Stimulated activated CD8-positive, alpha-beta memory T cell treated with anti-CD3 and anti-CD28 coated beads, Interleukin-15, amount 100 ng/mL, for 24 hours (primary cell): ENCODE data around the gene COL9A3.

ENCODE experiments used
- DNase-seq: peaks from one replicate; pipeline ENCODE4 v3.0.0-alpha.2; 2020; ENCODE audit warnings: low read depth

COL9A3 gene

DNA sequence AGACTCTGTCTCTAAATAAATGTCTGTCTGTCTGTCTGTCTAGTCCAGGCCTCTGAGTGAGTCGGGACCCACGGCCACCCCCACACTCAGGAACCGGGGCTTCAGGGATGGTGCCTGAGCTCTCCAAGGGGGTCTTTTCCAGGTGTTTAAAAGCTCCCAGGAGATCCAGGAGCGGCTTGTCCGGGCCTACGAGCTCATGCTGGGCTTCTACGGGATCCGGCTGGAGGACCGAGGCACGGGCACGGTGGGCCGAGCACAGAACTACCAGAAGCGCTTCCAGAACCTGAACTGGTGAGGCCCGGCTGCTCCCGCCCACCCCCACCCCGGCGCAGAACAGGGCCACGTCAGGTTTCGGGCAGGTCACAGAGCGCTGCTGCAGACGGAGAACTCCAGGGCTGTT, 5.5 kb upstream of the COL9A3 start:
- no peak for DNase-seq

DNA sequence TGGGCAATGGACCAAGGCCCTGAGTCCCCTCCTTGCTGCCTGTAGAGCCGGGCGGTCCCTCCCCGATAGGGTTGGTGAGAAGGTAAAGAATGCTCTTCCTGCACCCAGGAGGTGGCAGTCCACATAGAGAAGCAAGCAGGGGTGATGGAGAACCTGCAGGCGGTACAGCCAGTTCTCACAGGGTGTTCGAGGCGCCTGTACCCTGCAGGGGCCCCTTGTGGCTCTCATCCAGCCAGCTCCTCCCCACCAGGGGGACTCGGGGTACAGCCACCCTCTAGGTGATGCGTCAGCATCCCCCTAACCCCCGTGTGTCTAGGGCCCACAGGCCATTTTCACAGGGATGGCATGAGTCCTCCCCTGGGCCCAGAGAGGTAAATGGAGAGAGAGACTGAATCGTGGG, 5.1 kb upstream of the COL9A3 start:
- DNase-seq = no peak

DNA sequence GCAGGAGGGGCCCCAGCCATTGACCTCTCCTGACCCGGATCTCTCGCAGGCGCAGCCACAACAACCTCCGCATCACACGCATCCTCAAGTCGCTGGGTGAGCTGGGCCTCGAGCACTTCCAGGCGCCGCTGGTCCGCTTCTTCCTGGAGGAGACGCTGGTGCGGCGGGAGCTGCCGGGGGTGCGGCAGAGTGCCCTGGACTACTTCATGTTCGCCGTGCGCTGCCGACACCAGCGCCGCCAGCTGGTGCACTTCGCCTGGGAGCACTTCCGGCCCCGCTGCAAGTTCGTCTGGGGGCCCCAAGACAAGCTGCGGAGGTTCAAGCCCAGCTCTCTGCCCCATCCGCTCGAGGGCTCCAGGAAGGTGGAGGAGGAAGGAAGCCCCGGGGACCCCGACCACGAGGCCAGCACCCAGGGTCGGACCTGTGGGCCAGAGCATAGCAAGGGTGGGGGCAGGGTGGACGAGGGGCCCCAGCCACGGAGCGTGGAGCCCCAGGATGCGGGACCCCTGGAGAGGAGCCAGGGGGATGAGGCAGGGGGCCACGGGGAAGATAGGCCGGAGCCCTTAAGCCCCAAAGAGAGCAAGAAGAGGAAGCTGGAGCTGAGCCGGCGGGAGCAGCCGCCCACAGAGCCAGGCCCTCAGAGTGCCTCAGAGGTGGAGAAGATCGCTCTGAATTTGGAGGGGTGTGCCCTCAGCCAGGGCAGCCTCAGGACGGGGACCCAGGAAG, 4.5 kb upstream of the COL9A3 start:
- DNase-seq = no peak

DNA sequence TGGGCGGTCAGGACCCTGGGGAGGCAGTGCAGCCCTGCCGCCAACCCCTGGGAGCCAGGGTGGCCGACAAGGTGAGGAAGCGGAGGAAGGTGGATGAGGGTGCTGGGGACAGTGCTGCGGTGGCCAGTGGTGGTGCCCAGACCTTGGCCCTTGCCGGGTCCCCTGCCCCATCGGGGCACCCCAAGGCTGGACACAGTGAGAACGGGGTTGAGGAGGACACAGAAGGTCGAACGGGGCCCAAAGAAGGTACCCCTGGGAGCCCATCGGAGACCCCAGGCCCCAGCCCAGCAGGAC, 4.0 kb upstream of the COL9A3 start:
- DNase-seq = no peak

DNA sequence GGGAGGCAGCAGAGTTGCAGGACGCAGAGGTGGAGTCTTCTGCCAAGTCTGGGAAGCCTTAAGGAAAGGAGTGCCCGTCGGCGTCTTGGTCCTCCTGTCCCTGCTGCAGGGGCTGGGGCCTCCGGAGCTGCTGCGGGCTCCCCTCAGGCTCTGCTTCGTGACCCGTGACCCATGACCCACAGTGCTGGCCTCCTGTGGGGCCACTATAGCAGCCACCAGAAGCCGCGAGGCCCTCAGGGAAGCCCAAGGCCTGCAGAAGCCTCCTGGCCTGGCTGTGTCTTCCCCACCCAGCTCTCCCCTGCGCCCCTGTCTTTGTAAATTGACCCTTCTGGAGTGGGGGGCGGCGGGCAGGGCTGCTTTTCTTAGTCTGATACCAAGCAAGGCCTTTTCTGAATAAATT, 3.3 kb upstream of the COL9A3 start:
- no peak for DNase-seq

DNA sequence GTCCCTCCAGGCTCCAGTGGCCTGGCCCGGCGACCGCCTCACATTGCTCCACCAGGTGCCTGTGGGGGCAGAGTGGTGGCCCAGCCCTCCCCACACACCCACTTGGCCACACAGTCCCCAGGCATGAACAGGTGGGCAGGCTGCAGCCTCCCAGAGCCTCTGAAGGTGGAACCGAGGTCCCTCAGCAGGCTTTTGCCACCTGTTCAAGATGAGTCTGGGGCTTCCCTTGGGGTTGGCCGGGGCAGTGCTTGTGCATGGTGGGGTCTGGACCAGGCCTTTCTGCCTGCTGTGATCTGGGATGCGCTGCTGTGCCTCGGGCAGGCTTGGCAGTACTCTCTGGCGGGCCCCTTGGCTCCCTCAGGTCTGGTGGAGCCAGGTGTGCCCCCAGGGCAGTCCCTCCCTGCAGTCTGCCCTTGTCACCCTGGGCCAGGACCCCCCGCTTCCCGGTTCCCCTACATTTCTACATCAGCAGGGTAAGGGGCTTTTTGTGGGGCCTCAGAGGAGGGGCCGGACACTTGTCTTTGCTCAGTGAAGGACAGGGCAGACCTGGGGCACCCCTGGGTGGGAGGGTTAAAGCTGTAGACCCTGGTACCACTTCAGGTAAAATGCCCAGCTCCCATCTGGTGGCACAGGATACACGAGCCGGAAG, 2.7 kb upstream of the COL9A3 start:
- DNase-seq = no peak

DNA sequence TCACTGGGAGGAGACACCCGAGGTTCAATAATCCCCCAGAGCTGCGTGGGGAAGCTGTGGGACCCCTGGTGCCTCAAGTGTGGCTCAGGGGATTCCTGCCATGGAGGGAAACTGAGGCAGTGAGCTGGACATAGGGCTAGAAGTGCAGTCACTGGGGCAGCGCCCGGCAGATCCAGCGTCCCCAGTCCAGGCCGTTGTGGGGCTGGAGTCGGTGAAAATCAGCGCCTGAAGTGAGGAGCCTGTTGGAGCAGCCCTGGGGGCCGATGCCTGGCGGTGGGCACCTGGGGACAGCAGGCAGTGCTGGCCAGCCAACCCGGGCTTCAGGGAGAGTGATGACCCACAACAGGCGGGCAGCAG, 2.2 kb upstream of the COL9A3 start:
- no peak for DNase-seq

DNA sequence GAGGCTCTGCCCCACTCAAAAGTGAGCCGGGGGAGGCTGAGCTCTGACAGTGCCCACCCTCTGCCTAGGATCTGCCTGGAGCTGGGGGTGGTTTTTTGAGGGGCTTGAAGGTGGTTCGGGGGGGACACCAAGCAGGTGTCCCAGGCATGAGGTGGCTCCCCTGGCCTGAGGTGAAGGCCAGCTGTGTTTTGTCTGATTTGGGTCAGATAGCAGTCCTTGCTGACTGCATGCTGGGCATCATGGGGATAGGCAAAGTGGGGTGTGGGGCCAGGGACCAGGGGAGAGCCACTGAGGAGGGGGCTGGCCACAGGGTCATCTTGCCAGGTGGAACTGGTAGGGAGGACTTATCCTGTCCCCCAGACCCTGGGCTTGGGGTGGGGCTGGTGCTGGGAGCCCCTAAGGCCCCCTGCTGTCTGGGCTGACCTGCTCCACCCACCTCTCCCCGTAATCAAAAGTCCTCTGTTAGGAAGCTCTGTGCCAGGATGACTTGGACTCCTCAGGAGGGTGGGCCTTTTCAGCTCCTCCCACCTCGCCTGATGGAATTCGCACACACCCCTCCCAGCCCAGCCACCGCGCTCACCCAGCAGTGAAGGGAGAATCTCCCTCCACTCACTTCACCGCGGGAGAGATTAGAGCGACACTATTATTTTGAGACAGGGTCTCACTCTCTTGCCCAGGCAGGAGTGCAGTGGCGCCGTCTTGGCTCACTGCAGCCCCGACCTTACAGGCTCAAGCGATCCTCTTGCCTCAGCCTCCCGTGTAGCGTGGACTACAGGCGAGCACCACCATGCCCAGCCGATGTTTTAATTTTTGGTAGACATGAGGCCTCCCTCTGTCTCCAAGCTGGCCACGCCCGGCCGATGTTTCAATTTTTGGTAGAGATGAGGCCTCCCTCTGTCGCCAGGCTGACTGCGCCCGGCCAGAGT, 1.5 kb upstream of the COL9A3 start:
- no peak for DNase-seq

DNA sequence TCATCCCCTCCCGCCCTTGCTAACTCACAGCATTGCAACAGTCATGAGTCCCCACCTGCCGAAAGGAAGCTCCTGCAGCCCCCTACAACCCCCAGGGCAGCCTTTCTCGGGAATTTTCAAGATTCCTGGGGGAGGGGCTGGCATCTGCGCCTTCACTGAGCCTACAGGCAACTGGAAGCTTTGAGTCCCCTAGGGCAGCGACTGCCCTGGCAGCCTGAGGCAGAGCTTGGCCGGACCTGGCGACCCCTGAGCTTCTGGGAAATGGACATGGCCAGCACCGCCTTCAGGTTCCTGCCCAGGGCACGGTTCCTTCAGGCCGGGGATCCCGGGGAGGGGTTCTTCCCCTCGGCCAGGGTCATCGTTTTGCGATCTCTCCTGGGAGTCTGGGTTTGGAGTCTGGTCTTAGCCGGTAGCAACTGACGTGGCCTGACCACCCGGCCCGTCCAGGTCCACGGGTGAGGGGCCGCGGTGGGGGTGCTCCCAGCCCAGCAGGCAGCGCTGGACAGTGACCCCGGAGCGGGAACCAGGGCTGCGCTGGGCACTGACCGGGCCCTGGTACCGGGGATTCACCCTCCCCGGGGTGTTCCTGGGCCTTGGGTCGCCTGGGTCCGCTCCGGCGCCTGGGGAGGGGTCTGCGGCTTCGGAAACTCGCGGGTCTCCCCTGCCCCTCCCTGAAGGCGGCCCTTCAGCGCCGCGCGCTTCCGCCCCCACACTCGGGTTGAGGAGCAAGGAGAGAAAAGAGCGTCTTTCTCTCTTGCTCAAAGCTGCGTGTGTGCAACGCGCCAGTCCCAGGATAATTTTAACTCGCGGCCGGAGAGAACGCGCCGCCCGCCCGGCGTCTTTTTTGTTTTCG, 593 bp upstream of the COL9A3 start:
- no peak for DNase-seq

DNA sequence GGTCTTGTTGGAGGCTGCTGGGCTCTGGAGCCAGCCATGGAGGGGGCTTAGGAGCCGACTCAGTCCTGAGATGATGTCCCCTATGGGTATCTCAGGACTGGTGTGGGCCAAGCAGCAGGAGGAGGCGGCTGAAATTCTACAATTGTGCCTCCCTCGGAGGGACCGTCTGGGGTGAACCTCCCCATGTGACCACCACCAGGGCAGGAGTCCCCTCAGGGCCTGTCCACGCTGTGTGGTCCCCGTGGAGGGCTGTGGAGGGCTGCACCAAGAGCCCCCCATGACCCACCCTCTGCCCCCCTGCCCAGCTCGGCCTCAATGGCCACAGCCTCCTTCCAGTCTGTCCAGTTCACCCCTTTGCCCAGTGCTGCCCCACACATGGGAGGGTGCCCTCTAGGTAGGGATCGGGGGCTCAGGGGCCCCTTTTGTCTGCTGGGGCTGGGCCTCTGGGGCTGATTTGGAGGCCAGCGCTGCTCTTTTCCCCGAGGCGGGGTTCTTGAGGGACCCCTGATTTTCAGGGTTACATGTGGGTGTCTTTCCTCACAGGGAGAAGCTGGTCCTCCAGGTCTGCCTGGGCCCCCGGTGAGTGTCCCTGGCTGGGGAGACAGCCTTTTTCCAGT, 1.2 kb downstream of the COL9A3 start:
- no peak for DNase-seq

DNA sequence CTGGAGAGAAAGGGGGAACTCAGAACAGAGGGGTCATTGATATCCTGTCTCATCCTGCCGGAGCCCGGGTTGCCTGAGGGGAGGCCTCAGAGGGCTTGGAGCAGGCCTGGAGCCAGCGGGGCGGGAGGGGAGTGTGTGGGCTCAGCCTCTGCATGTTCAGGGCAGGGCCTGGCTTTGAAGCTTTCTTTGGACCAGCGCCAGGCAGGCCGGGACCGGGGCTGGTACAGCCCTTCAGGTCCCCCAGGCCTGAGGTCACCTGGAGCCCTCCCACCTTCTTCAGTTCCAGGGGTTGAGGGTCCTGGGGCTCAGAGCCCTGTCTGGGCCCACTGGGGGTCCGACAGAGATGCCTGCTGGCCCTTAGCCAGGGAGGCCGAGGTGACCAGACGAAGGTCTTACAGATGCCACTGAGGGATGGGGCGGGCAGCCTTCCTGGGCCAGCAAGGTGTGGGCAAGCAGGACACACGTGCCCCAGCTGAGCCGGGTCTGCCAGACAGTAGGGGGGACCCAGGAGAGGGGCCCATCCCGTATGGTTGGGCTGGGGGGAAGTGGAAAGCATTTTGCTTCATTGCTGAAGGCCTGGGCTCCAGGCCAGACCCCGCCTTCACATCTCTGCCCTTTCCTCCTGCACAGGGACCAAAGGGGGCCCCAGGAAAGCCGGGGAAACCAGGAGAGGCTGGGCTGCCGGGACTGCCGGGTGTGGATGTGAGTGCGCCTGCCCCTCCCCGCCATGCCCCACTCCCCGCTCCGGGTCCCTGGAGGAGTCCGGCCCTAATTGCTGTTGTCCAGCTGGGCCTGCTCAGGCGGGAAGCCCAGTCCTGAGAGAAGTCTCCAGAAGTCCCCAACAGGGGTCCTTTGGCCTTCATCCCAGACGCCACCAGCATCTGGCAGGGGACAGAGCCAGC, 2.0 kb downstream of the COL9A3 start:
- DNase-seq = no peak

DNA sequence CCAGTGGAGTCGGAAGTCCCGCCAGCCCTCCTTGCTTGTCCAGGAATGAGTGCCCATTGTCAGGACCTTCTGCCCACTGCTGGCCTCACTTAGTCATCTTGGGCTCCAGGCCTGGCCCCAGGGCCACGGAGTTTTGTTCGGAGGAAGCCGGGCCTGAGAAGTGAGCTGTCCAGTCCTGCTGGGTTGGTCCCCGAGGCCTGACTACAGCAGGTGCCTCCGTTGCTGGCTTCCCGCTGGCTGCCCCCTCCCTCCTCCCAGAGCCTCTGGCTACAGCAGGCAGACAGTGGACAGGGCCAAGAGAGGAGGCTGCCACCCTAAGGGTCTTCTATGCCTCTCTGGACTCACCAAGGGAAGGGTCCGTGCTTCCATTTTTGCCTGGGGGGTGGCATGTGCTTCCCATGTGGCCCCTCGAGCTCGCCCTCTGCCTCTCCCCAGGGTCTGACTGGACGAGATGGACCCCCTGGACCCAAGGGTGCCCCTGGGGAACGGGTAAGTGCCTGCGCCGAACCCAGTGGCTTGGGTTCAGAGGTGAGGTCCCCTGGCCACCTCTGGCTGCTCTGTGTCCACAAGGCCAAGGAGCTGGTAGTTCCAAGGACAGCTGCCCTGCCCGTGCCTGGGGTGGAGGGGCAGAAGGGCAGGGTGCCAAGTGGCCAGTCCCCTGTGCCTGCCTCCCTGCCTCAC, 2.8 kb downstream of the COL9A3 start:
- DNase-seq = no peak

DNA sequence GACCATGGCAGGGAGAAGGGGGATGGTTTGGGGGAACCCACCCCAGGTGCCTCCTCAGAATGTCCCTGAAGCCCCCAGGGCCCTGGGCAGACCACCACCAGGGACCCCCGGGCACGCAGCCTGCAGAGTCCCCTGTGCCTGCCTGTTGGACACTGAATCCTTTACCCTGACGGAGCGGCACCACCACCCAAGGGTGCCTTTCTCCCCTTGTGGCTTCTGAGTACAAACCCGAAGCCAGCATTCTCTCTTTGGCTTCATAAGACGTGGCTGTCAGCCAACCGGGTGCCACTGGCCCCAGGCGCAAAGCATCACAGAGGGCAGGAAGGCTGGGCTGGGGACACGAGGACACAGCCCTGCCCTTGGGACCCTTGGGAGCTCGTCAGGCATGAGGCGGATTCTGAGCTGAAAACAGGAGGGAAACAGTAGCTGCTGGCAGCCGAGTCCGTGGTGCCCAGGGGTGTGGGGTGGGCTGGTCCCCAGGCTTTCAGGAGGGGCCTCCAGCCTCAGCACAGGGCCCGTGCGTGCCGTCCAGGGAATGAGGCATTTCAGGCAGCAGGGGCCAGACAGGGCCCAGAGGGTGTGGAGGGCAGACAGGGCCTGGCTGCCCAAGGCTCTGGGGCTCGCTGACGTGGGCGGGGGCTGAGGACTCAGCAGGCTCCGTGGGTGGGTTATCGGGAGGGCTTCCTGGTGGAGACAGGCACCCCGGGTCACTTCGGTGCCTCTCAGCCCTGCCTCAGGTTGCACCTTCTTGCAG, 3.5 kb downstream of the COL9A3 start:
- no peak for DNase-seq

DNA sequence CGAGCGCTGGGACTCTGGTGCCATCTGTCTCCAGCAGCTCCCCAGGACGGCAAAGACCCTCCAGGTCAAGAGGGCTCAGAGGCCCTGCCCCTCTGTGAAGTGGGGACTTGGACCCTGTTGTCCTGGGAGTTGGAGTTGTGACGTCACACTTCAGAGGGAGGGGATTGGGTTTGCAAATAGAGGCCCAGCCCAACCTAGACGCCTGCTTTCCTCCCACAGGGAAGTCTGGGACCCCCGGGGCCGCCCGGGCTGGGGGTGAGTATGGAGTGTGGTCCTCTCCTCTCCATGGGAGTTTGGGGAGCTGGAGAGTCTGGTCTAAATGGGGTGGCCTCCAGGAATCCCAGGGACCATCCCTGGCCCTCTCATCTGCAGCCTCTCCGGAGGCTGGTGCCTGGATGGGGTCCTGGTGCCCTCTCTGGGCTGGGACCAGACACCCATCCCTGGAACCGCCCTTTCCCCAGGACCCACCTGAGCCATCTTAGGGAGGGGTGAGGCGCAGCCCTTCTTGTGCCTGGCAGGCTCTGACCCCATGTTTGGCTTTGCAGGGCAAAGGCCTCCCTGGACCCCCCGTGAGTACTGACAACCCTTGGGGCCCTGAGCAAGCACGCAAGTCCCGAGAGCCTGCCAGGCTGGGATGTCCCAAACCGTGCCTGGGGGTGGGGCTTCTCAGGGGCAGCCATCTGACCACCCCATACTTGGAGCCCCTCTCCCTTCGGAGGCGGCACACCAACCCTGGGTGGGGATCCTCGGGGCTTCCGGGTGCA, 4.3 kb downstream of the COL9A3 start:
- DNase-seq = no peak

DNA sequence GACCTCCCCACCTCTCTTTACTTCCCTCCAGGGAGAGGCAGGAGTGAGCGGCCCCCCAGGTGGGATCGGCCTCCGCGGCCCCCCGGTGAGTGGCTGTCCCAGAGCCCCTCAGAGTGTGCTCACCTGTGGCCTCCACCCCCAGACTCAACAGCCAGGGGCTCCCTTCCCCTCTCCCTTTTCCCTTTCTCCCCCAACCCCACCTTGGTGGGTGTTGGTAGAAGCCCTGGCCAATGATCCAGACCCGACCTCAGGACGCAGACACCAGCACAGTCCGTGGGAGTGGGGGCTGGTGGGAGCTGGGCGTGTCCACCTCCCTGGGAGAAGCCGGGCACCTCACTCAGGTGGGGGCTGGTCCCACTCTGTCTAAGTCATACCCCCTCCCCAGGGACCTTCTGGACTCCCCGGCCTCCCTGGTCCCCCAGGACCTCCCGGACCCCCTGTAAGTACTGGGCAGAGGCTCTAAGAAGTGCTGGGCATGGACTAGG, 4.9 kb downstream of the COL9A3 start:
- DNase-seq = no peak

DNA sequence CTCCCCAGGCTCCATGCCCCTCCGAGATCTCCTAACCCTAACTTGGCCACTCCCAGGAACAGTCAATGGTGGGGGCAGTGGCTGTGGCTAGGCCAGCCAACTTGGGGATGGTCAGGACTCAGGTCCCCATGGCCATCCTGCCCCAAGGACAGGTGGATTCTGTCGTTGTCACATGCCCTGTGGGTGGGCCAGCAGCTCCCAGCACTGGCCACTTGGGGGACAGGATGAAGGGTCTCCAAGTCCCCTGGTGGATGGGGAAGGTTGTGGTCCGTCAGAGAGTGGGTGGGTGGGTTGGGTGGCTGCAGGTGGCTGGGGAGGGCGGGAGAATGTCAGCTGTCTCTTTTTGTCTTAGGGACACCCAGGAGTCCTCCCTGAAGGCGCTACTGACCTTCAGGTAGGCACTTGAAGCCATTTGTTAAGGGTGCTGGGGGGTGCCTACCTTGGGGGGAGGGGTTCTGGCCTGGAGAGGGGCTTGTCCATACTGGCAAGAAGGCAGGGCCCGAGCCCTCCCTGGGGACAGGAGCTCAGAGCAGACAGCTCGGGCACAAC, 5.5 kb downstream of the COL9A3 start:
- no peak for DNase-seq

DNA sequence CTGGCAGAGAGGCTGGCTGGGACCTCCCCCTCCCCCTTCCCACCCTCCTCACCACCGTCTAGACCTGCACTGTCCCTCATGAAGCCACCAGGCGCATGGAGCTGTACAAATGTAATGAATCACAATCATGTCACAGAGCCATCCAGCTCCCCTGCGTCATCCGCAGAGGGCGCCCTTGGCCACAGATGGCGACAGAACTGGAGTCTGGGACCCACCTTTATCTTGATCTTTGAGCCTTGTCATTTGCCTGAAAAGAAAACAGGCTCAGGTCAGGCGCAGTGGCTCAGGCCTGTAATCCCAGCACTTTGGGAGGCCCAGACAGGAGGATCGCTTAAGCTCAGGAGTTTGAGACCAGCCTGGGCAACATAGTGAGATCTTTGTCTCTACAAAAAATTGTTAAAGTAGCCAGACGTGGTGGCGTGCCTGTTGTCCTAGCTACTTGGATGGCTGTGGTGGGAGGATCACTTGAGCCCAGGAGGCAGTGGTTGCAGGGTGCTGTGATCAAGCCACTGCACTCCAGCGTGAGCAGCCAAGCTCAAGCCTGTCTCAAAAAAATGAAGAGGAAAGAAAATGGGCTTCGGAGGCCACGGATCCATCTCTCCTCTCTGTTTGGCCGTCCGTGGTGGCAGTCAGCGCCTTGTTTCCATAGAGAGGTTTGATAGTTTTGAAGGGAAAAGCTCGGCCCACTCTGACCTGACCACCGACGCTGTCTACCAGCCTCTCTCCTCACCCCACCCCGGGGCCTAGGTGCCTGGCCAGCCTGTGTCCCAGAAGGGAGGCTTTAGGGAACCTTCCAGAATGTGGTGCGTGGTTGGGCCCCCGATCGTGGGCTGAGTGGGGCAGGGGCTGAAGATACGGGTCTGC, 6.2 kb downstream of the COL9A3 start:
- no peak for DNase-seq
